HCT116 (cell line): ENCODE measurements around the gene FMNL1. TPM values are rescaled to one million over a fixed set of nuclear protein-coding genes. Genes with fewer than 3 reads are reported as not detected.
A peak's percentile ranks its signal among the peaks of the same experiment; 100 is the strongest.

Experiments used
- ATAC-seq: fragments of 200-7000 bp; cut with Tn5 transposase; 2 replicates; pipeline ENCODE4 v1.9.1; 2020; ENCODE audit warnings: mild to moderate bottlenecking, moderate library complexity
- BruUV-seq: library from RNA; stranded (reverse); fragments of 400-500 nt; replicated peaks from 2 replicates; lab custom pipeline; 2021; lab: Mats Ljungman, UMichigan
- CTCF ChIA-PET: fragments of 300-600 bp; sonication (Branson Sonifier 250); formaldehyde crosslinking; loops from one replicate; lab custom pipeline; 2021; ENCODE audit warnings: antibody characterized with exemption; lab: Charles Lee
- POLR2A ChIA-PET: fragments of 300-600, 350-600 bp; sonication (Branson Sonifier 250); formaldehyde crosslinking; loops from one replicate; lab custom pipeline; 2021; ENCODE audit warnings: antibody characterized with exemption; lab: Charles Lee
- RAD21 ChIA-PET, 2 experiments: fragments of 300-600 bp; sonication (Branson Sonifier 250); formaldehyde crosslinking; loops; one replicate each; lab custom pipeline; 2023; ENCODE audit warnings: low total read pairs in 2 of 2; ENCODE audit not compliant: uncharacterized antibody in 2 of 2, unreplicated experiment in 2 of 2, low non-redundant PET in 1 of 2; lab: Charles Lee
- DNase-seq: peaks from one replicate; pipeline ENCODE4 v3.0.0-alpha.2; 2010; ENCODE audit warnings: low read depth, low spot score
- H2AFZ ChIP-seq: fragments of 200-600 bp; shearing (Covaris generic), sonication (generic); 2 replicates; pipeline ENCODE4 v1.6.1; 2017; ENCODE audit warnings: low read depth, mixed run types, mixed read lengths, antibody characterized with exemption, low read length; ENCODE audit not compliant: poor library complexity, severe bottlenecking
- H3K27ac ChIP-seq: 2 replicates; pipeline ENCODE4 v1.5.1; 2012; ENCODE audit warnings: low read depth, low read length
- H3K27me3 ChIP-seq: fragments of 200-600 bp; sonication (generic); 2 replicates; pipeline ENCODE4 v1.6.1; 2016; ENCODE audit warnings: mixed run types, low read length, mixed read lengths; ENCODE audit not compliant: insufficient read depth
- H3K36me3 ChIP-seq, 2 experiments: fragments of 200-500 bp in 1 of 2; fragments of 200-600 bp in 1 of 2; sonication (Bioruptor generic) in 1 of 2; sonication (generic) in 1 of 2; 2 replicates each; pipeline versions ENCODE4 v1.5.1 to v1.6.1; 2014 to 2016; ENCODE audit warnings: low read length in 2 of 2, inconsistent platforms in 1 of 2, mixed read lengths in 1 of 2, mixed run types in 1 of 2; ENCODE audit not compliant: insufficient read depth in 2 of 2, control insufficient read depth in 1 of 2
- H3K4me1 ChIP-seq, 2 experiments: fragments of 200-600 bp in 1 of 2; sonication (generic) in 1 of 2; 2 replicates each; pipeline versions ENCODE4 v1.5.1 to v1.6.1; 2012 to 2017; ENCODE audit warnings: low read length in 2 of 2, inconsistent platforms in 1 of 2, mild to moderate bottlenecking in 1 of 2, mixed read lengths in 1 of 2, mixed run types in 1 of 2, moderate library complexity in 1 of 2; ENCODE audit not compliant: insufficient read depth in 2 of 2, control insufficient read depth in 1 of 2
- H3K4me2 ChIP-seq: fragments of 200-600 bp; sonication (generic); 2 replicates; pipeline ENCODE4 v1.6.1; 2017; ENCODE audit warnings: mixed run types, low read length, mixed read lengths
- H3K4me3 ChIP-seq, 2 experiments: fragments of 200-600 bp in 1 of 2; sonication (generic) in 1 of 2; replicated peaks in 1 of 2; 2 replicates each; pipeline ENCODE4 v1.5.1; 2011 to 2016; ENCODE audit warnings: low read length in 2 of 2, control low read depth in 1 of 2, low read depth in 1 of 2, mild to moderate bottlenecking in 1 of 2, mixed read lengths in 1 of 2, mixed run types in 1 of 2
- H3K79me2 ChIP-seq: fragments of 200-600 bp; sonication (generic); 2 replicates; pipeline ENCODE4 v1.6.1; 2017; ENCODE audit warnings: mild to moderate bottlenecking, mixed run types, low read length, moderate library complexity, mixed read lengths; ENCODE audit not compliant: insufficient read depth
- H3K9ac ChIP-seq: fragments of 200-600 bp; sonication (generic); 2 replicates; pipeline ENCODE4 v1.6.1; 2016; ENCODE audit warnings: low read length, mixed read lengths
- H3K9me2 ChIP-seq: fragments of 200-600 bp; sonication (generic), shearing (Covaris generic); 2 replicates; pipeline ENCODE4 v1.6.1; 2017; ENCODE audit warnings: mixed run types, mild to moderate bottlenecking, moderate library complexity; ENCODE audit not compliant: insufficient read depth
- H3K9me3 ChIP-seq, 2 experiments: fragments of 200-500 bp in 1 of 2; fragments of 200-600 bp in 1 of 2; sonication (Bioruptor generic) in 1 of 2; sonication (generic) in 1 of 2; 2 replicates each; pipeline ENCODE4 v1.6.1; 2014 to 2017; ENCODE audit warnings: low read length in 2 of 2, mixed read lengths in 2 of 2, inconsistent platforms in 1 of 2, low read depth in 1 of 2, mild to moderate bottlenecking in 1 of 2, mixed run types in 1 of 2, moderate library complexity in 1 of 2; ENCODE audit not compliant: control insufficient read depth in 1 of 2, insufficient read depth in 1 of 2
- H4K20me1 ChIP-seq: fragments of 200-600 bp; sonication (generic), shearing (Covaris generic); 2 replicates; pipeline ENCODE4 v1.6.1; 2017; ENCODE audit warnings: mixed run types, mild to moderate bottlenecking, moderate library complexity; ENCODE audit not compliant: insufficient read depth
- CBX3 ChIP-seq: IDR thresholded peaks from 2 replicates; pipeline ENCODE4 v1.6.1; 2012; ENCODE audit warnings: low read depth
- POLR2A ChIP-seq: IDR thresholded peaks from 2 replicates; pipeline ENCODE4 v1.7.0; 2011; ENCODE audit warnings: borderline replicate concordance; ENCODE audit not compliant: insufficient read depth, insufficient read length; ENCODE audit errors: extremely low read depth
- RAD21 ChIP-seq: IDR thresholded peaks from 2 replicates; pipeline ENCODE4 v1.6.1; 2012; ENCODE audit warnings: low read depth, mild to moderate bottlenecking
- TCF7L2 ChIP-seq: IDR thresholded peaks from 2 replicates; pipeline ENCODE4 v1.7.0; 2011; ENCODE audit warnings: borderline replicate concordance, inconsistent platforms; ENCODE audit not compliant: insufficient read depth, insufficient read length; ENCODE audit errors: extremely low read depth
- intact Hi-C: fragments of 100-400 bp; cut with micrococcal nuclease; formaldehyde crosslinking; loops from 2 replicates; pipeline ENCODE4 v1.10.0; 2022
- total RNA-seq: library from RNA; stranded (reverse); gene quantifications from one replicate; pipeline ENCODE4 v1.2.1, GENCODE V29; 2021; ENCODE audit not compliant: unreplicated experiment
- TF ChIP-seq, protein P1 (sequence below): IDR thresholded peaks from 2 replicates; pipeline ENCODE4 v1.6.1; 2012
- TF ChIP-seq, protein P2 (sequence below), 3 experiments: fragments of 200-600 bp in 1 of 3; sonication (generic) in 1 of 3; IDR thresholded peaks in 2 of 3; conservative IDR thresholded peaks in 1 of 3; 2 replicates each; pipeline ENCODE4 v1.5.1; 2012 to 2017; ENCODE audit warnings: low read depth in 2 of 3, low read length in 2 of 3, antibody characterized with exemption in 1 of 3, borderline replicate concordance in 1 of 3, control low read depth in 1 of 3, mild to moderate bottlenecking in 1 of 3, mixed read lengths in 1 of 3, mixed run types in 1 of 3, moderate library complexity in 1 of 3; ENCODE audit not compliant: insufficient read depth in 1 of 3

The FMNL1 gene
- total RNA-seq, 1 experiment from 2014 or later = 8.2 TPM

- Histone ChIP-seq H3K79me2 (peaks cover 11% of the 10 kb centered on the region), H3K4me3 (no peak overlapping the region), H3K9me2 (no peaks in the 10 kb centered on the region), H2AFZ (no peak overlapping the region), H3K4me2 (peak overlapping the region; percentile 30), H4K20me1 (no peaks in the 10 kb centered on the region; the same call in 1 of the 2 replicates), H3K9ac (no peak overlapping the region; the same call in 1 of the 2 replicates), H3K27ac (peak overlapping the region; percentile 36), H3K4me1 (peaks cover 17 to 38% of the 10 kb centered on the region in 2 experiments), H3K36me3 (peaks cover 16 to 29% of the 10 kb centered on the region in 2 experiments), H3K9me3 (no peaks in the 10 kb centered on the region), H3K27me3 (no peaks in the 10 kb centered on the region)
- intact Hi-C loops = loop anchor here (1.0 to 2.0 kb wide), 2 partner anchors 39 to 108 kb away; partner anchors contain the start of gene MAP3K14
- ChIA-PET CTCF (interaction anchor here (0.7 to 5.5 kb wide), 30 partner anchors 9 to 148 kb away, joined by 3 to 115 read pairs (median 4); partner anchors contain the start of genes ACBD4 and MAP3K14), RAD21 (interaction anchor here (0.8 to 1.9 kb wide), 6 partner anchors 40 to 108 kb away, joined by 3 to 17 read pairs (median 3); partner anchors contain the start of gene MAP3K14 (in 1 of the 2)), POLR2A (interaction anchor here (1.0 kb wide), 1 partner anchor 129 kb away, joined by 3 read pairs; the partner anchor contains the start of gene HEXIM1)
- BruUV-seq = no TSS peak
- ATAC-seq (peak; percentile 87), DNase-seq (peak; percentile 90)
- no peak for TF ChIP-seq POLR2A
- TF ChIP-seq, protein P1, sequence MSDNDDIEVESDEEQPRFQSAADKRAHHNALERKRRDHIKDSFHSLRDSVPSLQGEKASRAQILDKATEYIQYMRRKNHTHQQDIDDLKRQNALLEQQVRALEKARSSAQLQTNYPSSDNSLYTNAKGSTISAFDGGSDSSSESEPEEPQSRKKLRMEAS = peak; percentile 30; the same call in 1 of the 2 replicates
- TF ChIP-seq CBX3 = 0 out of 2 replicates have a peak, but pooled peaks have one; percentile 7
- TF ChIP-seq TCF7L2 = no peak
- TF ChIP-seq, protein P2, sequence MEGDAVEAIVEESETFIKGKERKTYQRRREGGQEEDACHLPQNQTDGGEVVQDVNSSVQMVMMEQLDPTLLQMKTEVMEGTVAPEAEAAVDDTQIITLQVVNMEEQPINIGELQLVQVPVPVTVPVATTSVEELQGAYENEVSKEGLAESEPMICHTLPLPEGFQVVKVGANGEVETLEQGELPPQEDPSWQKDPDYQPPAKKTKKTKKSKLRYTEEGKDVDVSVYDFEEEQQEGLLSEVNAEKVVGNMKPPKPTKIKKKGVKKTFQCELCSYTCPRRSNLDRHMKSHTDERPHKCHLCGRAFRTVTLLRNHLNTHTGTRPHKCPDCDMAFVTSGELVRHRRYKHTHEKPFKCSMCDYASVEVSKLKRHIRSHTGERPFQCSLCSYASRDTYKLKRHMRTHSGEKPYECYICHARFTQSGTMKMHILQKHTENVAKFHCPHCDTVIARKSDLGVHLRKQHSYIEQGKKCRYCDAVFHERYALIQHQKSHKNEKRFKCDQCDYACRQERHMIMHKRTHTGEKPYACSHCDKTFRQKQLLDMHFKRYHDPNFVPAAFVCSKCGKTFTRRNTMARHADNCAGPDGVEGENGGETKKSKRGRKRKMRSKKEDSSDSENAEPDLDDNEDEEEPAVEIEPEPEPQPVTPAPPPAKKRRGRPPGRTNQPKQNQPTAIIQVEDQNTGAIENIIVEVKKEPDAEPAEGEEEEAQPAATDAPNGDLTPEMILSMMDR (IDR thresholded peaks at IDR 0.05 in 2 of 3, conservative IDR thresholded peaks at IDR 0.05 in 1 of 3; ENCODE audit: borderline replicate concordance in 1 of 3, insufficient read depth in 1 of 3, low read depth in 2 of 3, low read length in 2 of 3) = peak; percentile 74 to 90 (median 89)
- TF ChIP-seq RAD21 = peak; percentile 91
- TF ChIP-seq, all 23 proteins: peak for 4
Measured at GRCh38 chr17:45277216-45277849, 55.6 kb downstream of the FMNL1 start.
